ENCODE results near the gene FBRSL1. TPM values are rescaled to one million over a fixed set of nuclear protein-coding genes. Genes with fewer than 3 reads are reported as not detected.

Gene FBRSL1
- total RNA-seq, 1 experiment from 2014 or later: 1.2 TPM

DNA sequence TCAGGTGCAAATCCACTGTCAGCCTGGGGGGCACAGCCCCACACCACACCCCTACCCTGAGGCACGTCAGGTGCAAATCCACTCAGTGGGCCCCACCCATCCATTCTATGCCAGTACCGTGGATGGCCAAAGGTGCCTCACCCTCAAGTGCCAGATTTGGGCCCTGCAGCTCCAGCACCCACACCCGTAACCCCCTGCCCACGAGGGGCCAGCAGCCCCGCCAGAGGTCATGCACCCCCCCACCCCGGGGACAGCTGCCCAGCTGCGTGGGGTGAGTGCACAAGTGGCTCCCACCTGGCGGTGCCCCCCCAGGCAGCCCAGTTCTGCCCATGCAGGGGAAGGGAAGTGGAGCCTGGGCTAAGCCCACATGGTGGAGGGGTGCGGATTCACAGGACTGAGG is 51.2 kb downstream of the FBRSL1 start:
- DNase-seq (ENCODE audit: low read depth): no peak

- DNase-seq (ENCODE audit: low read depth): no peak
Observed at GRCh38 chr12:132541996-132542395, 52.0 kb downstream of the FBRSL1 start.

DNA sequence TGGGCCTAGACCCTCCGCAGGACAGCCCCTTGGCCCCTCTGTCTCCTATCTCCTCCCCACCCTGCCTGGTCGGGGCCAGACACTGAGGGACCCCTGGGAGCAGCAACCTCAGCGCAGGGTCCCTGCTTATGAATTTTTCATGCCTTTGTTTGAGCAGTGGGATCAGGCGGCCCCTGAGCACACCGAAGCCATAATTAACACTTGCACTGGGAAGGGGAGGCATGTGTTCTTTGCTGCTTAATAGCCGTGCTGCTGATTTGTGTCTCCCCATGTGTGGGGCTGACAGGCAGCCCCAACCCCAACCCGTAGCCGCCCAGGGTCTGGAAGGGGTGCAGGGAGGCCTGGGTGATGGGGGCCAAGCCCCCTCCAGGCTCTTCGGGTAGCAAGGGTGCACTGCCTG is 52.7 kb downstream of the FBRSL1 start:
- DNase-seq (ENCODE audit: low read depth): no peak

DNA sequence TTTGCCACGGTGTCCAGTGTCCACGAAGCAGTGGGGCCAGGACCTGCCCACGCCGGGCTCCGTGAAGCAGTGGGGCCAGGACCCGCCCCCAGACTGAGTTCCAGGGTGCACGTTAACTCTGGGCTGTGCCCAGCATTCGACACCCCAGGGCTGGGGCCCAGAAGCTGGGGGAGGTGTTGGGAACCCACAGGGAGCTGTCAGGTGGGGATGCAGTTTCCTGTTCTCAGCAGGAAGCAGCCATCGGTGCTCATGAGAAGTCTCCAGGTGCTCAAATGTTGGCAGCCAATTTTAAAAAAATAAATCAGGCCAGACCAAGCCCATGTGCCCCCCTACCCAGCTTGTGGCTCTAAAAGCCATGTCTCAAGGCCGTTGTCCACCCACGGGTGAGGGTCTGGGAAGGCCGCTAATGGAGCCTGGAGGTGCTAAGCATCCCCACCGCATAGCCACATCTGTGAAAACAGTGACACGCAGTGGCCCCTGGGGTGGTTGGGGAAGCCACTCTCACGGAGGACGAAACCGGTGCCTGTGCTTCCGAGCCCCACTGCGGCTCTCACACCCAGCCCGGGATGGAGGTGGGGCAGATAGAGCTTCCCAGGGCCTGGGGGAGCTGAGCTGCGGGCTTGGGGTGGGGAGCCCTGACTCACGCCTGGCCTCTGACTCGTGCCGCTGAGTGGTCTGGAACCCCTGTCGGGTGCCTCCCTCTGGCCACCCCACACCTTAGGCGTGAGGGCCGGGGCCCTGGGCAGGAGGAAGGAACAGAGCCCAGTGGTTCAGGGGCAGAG is 53.5 kb downstream of the FBRSL1 start:
- DNase-seq (ENCODE audit: low read depth): no peak

GRCh38 chr12:132544080-132544397 is 54.1 kb downstream of the FBRSL1 start:
- DNase-seq (ENCODE audit: low read depth): no peak

DNA sequence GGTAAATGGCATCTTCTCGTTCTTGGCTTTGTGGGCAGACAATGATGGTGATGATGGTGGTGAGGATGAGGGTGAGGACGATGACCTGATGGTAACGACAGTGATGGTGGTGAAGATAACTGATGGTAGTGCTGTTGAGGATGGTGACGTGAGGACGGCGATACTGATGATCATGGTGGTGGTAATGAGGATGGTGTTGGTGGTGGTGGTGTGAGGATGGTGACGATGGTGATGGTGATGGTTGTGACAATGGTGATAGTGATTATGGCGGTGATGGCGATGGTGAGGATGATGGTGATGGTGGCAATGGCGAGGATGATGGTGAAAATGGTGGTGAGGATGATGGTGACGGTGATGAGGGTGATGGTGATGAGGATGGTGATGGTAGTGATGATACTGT is 54.5 kb downstream of the FBRSL1 start:
- DNase-seq (ENCODE audit: low read depth): no peak

DNA sequence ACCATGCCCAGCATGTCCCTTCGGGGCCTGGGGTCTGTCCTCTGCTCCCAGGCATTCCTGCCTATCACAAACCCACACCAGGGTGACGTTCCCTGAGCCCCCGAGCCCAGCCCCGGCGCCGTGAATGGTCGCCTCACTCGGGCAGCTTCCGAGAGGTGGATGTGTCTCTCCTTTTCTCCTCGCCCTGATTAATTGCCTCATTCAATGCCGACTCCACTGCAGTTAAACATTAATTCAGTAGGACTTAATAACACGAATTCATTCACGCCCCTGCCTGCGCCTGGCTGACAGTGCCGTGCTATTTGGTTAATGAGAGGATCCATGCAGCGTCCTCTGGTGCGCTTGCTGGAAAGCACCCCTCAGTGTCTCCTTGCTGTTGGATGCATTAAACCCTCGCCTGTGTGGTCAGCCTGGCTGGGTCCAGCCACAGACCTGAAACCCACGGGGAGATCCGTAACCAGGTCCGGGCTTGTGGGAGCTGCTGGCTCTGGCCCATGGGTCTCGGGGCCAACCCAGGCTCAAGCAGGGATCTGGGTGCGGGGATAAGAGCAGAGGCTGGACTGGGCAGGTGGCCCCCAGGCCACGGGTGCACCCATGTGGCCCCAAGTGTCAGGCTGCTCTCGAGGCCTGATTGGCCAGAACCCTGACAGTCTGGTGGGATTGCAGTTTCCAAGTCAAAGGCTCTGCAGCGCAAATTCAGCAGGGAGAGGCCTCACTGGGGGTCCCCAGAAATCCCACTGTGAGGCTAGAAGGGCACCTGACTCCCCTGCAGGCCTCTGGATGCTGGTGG is 55.4 kb downstream of the FBRSL1 start:
- no peak for DNase-seq (ENCODE audit: low read depth)

GRCh38 chr12:132545955-132546354 is 56.0 kb downstream of the FBRSL1 start:
- DNase-seq (ENCODE audit: low read depth): no peak

- no peak for DNase-seq (ENCODE audit: low read depth)
Observed at GRCh38 chr12:132546647-132547046, 56.7 kb downstream of the FBRSL1 start.

DNA sequence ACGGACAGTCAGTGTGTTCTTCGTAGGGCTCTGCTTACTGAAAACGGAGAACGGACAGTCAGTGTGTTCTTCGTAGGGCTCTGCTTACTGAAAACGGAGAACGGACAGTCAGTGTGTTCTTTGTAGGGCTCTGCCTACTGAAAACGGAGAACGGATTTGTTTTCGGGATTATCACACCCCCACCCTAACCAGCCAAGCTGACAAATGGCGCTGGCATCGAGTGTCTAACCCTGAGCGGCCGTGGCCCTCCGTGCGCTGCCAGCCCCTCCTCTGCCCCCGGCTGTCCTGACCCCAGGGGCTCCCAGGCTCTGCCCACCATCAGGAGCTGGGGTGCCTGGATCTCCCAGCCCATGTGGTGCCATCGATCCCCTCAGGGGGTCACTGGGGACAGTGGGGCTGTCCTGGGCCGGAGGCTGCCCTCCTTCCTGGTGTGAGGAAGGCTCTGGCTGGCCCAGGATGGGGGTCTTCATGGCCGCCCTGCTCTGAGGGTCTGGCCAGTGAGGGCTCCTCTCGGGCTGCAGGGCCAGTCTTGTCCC is 57.3 kb downstream of the FBRSL1 start:
- no peak for DNase-seq (ENCODE audit: low read depth)

DNA sequence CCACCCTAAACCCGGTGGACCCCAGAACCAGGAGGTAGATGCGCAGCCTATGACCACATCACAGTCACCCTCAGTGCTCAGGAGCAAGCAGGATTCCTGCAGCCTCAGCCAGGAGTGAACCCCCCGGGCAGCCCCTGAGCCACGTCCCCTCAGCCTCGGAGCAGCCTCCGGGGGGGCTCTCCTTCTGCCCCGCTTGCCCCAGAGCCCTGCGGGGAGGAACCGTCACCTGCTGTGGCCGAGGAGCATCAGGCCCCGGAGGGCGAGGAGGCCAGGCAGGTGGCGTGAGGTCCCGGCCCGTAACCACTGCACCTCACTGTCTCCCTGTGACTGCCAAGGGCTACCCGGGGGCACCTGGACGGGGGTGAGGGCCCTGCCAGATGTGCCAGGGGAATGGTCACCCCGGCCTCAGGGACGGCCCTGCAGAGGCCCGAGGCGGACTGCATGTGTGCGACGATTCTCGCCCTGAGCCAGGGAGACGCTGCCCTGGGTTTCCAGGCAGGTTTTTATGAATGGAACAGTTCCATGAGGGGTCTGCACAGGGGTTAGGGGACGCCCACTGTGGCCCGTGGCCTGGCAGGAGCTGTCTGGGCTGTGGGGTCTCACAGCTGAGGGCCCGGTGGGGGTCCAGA is 58.6 kb downstream of the FBRSL1 start:
- DNase-seq (ENCODE audit: low read depth): no peak

- DNase-seq (ENCODE audit: low read depth): no peak
Observed at GRCh38 chr12:132549059-132549458, 59.1 kb downstream of the FBRSL1 start.

- DNase-seq (ENCODE audit: low read depth): no peak
Observed at GRCh38 chr12:132550014-132550802, 60.3 kb downstream of the FBRSL1 start.

- DNase-seq (ENCODE audit: low read depth): no peak
Observed at GRCh38 chr12:132550830-132551640, 61.1 kb downstream of the FBRSL1 start.

DNA sequence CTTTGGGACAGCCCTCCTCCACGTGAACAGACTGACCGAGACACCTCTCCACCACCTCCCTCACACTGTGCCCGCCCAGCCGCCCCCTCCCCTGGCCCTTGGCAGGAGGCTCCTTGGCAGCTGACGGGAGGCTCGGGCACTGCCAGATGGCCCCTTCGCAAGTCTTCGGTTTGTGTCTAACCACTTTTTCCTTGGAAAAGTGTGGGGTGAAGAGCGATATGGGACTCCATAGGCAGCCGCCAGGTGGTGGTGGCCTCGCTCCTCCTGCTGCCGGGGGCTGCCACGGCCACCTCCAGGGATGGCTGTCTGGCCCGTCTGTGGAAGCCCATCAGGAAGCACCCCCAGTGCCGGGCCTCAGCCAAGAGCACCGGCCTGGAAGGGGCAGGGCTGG is 61.7 kb downstream of the FBRSL1 start:
- DNase-seq (ENCODE audit: low read depth): no peak

GRCh38 chr12:132554845-132555630 is 65.1 kb downstream of the FBRSL1 start:
- DNase-seq (ENCODE audit: low read depth): no peak

DNA sequence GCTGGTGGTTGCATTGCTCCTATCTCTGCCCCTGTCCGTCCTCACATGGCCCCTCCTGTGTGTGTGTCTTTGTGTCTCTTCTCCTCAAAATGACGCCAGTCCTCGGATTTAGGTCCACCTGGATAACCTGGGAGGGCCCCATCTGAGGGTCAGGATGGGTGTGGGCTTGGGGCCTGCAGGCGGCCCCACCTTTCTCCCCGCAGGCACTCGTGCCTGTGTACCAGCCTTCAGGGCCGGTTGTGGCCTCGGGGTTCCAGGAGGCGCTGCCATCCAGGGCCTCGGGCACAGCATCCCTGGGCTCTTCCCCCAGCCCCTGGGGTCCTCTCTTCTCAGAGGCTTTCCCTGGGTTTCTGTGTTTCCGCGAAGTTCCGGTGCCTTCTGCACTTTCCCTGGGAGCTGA is 65.7 kb downstream of the FBRSL1 start:
- DNase-seq (ENCODE audit: low read depth): no peak

DNA sequence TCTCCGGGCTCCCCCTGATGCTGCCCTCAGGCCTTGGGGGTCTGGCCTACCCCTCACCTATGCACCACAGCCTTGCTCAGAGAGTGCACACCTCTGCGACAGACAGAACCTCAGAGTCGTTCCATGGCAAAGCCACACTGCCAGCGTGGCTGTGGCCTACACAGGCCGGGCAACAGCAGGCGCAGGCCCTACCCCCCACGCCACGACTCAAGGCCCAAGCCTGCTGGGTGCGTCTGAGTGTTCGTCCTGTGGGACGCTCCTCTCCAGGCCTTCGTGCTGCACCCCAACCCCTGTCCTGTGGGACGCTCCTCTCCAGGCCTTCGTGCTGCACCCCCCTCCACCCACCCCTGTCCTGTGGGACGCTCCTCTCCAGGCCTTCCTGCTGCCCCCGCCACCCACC is 66.3 kb downstream of the FBRSL1 start:
- DNase-seq (ENCODE audit: low read depth): no peak

GRCh38 chr12:132556801-132557200 is 66.8 kb downstream of the FBRSL1 start:
- no peak for DNase-seq (ENCODE audit: low read depth)
